Stomach (tissue), 4 donors: Measurements from ENCODE around the gene MALRD1.

Experiments
- POLR2A ChIP-seq, 4 donors: fragments of 450-650 bp; IDR thresholded peaks; one replicate each; pipeline ENCODE4 v1.6.1; 2016; ENCODE audit warnings: antibody characterized with exemption in 4 of 4, control low read depth in 2 of 4, mild to moderate bottlenecking in 1 of 4, moderate library complexity in 1 of 4
- TF ChIP-seq, protein P1 (sequence below), 7 experiments: fragments of 450-650 bp in 4 of 7; fragments of 200-600 bp in 3 of 7; sonication (generic) in 3 of 7; IDR thresholded peaks; one replicate each; pipeline ENCODE4 v1.5.1; 2016 to 2019; ENCODE audit warnings: antibody characterized with exemption in 7 of 7, control low read depth in 2 of 7, mild to moderate bottlenecking in 1 of 7

DNA sequence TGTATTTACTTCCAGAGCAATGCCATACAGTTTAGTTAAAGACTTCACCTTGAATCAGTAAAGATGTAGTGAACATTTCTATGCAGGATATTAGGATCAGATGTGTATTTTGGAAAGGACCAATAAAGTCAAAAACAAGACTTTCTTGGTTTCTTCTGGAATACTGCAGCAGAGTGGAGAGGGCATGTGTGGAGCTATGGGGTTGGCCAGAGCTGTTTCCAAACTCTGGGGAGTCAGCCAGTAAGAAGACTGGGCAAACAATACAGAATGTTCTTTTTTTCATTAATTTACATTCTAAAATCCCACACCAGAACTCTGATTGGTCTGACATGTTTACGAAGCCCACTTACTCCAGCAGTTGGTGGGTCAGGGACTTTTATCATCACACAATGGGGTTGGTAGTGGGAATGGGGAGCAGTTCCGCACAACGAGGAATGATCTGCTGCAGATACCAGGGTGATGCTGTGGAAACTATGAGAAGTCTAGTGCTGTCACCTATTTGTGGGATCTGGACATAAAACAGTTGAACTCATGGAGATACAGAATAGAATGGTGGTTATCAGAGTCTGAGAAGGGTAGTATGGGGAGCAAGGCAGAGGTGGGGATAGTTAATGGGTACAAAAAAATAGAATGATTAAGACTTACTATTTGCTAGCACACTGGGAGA is 267.7 kb downstream of the MALRD1 start:
- TF ChIP-seq, protein P1, sequence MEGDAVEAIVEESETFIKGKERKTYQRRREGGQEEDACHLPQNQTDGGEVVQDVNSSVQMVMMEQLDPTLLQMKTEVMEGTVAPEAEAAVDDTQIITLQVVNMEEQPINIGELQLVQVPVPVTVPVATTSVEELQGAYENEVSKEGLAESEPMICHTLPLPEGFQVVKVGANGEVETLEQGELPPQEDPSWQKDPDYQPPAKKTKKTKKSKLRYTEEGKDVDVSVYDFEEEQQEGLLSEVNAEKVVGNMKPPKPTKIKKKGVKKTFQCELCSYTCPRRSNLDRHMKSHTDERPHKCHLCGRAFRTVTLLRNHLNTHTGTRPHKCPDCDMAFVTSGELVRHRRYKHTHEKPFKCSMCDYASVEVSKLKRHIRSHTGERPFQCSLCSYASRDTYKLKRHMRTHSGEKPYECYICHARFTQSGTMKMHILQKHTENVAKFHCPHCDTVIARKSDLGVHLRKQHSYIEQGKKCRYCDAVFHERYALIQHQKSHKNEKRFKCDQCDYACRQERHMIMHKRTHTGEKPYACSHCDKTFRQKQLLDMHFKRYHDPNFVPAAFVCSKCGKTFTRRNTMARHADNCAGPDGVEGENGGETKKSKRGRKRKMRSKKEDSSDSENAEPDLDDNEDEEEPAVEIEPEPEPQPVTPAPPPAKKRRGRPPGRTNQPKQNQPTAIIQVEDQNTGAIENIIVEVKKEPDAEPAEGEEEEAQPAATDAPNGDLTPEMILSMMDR (IDR thresholded peaks at IDR 0.05), result no peak
- TF ChIP-seq POLR2A (IDR thresholded peaks at IDR 0.05), result no peak
